ENCODE data around the gene MOB3B.
"Not testable (repeated sequence)": the region's sequence is repeated elsewhere in the genome, so short reads cannot be mapped to it uniquely, and the experiment has no call there.

Gene MOB3B

GRCh38 chr9:27441741-27442070, 87.9 kb downstream of the MOB3B start:
- no peak for DNase-seq

GRCh38 chr9:27440888-27441740, 88.5 kb downstream of the MOB3B start:
- DNase-seq: no peak

DNA sequence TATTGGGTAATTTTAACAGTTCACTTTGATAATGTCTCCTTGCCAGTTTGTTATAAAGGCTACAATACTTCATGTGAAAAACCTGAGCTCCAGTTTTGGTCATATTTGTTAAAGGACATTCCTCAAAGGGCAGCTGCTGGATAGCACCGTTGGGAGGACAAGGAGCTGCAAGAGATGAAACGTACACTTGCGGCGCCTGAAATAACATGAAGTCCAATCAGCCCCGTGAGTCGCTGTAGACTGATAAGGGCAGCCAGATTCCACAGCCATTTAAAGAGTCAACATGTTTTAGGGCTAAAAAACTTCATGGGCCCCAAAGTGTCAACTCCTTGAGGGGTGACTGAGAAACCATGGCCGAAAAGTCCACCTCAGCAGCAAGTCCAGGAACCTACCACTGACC, 91.1 kb downstream of the MOB3B start:
- DNase-seq: no peak

GRCh38 chr9:27437652-27438373, 91.8 kb downstream of the MOB3B start:
- no peak for DNase-seq

DNA sequence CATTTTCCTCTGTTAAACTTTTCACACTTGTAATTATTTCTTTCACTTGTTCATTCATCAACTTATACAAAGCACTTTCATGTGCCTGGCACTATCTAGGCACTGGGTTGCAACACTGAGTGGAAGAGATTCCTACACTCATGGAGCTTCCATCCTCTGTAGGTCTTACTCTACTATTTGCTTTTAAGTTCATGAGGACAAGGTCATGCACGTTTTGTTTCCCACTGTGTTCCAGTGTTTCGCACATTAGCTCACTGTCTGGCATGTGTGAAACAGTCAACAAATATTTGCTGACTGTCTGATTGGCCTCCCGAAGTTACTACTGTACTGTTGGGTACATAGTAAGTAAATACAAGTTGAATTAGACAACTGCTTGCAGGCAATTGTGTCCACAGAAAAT, 93.4 kb downstream of the MOB3B start:
- DNase-seq: no peak

- DNase-seq: no peak
These were observed 95.8 kb downstream of the MOB3B start for GRCh38 chr9:27433631-27434325.

- no peak for DNase-seq
These were observed 97.3 kb downstream of the MOB3B start for GRCh38 chr9:27432308-27432707.

DNA sequence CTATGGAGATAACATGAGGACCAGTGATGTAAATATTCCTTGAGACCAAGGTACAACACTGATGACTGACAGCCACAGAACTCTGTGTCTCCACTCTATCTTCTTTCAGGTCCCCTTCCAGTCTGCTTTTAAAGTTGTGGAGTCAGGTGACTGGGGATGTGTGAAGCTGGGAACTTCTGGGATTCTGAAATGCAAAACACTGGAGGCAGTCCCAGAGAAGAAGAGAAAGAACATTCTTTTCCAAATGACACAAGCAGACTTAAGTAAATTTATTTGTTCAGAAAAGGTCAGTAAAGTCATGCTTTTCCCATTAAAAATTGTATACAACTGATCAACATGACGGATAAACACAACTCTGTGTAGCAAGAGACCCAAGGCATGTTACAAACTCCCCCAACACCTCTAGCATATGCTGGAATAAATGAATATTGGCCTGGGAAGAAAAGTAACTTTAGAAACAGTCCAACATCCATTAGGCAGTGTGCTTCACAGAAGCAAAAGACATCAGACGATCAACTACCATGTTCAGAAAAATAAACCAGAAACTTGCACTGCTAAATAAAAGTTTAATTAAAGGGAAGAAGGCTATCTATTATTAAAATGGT, 98.0 kb downstream of the MOB3B start:
- no peak for DNase-seq

DNA sequence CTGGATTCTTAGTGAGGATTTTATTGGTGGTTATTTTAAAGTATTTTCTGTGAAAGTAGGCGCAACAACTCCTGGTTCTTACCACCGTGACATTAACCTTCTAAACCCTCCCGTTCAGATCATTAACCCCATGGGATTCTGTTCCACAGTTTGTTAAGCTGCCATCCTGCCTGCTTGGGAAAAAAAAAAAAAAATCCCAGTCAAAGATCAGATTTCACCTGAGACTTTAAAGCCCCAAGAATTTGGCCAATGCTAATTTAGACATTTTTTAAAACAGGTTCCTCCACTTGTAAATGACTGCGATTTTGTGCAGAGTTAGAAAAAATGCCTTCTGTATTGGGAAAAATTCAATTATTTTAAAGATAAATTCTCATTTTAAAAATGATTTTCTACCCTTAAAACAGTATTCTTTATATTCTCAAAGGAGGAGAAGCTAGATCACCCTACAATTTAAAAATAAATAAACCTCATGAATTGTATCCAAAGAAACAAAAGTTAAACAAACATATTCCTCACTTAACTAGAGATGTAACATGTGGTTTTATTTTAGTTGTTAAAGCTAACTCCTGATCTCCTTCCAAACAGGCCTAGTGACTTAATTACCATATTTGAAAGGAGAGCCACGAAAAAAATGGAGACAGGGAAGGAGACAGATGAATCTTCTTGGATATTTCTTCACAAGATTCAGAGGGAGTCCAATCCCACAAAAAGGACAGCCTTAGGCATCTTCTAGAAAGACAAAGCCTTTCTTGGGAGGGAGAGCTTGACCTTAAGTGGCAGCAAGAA, 98.7 kb downstream of the MOB3B start:
- DNase-seq: no peak

- DNase-seq: no peak
These were observed 99.7 kb downstream of the MOB3B start for GRCh38 chr9:27429917-27430316.

GRCh38 chr9:27429436-27429835, 100.2 kb downstream of the MOB3B start:
- no peak for DNase-seq

DNA sequence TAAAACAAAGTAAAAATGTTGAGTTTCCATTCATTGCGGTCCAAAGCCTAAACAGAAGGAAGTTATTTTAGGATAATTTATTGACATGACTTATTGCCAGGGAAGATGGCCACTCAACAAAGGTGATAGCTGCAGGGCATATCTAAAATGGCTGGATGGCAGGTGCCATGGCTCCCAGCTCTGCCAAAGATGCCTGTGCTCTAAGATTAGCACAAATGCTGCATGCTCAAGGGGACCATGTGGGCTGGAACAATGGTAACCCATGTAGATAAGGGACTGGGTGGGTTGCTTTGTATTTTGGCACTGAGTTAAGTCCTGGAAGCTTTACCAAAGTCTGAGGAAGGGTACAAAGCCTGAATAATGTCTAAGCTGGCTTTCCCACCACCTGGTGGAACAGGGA, 101.1 kb downstream of the MOB3B start:
- DNase-seq: no peak

DNA sequence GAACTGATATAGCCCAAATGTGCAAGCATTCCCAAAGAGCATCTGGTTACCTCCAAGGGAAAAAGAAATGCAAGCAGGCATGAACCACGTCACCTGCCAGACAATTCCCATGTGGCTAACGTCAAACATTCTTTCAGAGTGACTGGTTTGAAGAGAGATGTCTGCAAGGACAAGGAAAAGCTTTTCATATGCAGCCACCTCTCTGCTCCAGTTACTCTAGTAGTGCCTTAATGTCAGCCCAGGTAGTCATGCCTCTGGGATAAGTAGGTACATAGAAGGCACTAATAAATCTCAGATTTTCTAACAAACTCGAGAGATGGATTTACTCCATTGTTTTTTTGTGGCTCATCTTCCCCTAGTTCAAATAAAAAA, 102.4 kb downstream of the MOB3B start:
- no peak for DNase-seq

GRCh38 chr9:27426511-27427271, 102.9 kb downstream of the MOB3B start:
- DNase-seq: no peak

GRCh38 chr9:27425827-27426510, 103.6 kb downstream of the MOB3B start:
- DNase-seq: no peak

DNA sequence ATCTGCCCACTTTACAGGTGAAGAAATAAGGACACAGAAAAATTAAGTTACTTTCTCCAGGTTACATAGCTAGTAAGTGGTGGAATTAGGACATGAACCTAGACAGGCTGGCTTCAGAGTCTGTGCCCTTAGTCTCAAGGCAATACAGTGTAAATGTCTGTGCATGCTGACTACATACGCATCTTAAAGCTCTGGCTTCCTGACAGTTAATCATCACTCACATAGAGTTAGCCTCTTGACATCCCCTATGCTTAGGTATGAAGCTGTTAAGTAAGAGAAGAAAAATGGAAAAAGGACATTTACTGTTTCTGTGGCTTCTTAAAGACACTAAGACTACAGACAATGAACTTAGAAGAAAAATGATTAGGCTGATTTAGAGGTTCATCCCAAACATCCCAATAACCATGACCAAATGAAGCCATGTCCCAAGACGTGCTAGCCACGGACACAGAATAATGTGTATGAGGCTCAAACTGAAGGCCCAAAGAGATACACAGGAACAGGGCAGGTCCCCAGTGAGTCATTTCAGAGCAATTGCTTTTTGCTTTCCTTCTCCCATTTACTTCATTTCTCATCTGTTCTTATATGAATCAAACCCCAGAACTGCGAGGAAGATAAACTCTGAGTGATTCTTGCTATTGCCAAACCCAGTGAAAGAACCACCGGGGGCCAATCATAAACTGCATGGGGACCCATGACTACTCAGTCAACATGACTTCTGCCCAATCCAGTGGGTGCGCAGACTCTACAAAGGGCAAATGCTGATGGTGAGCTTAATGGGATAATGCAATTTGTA, 105.5 kb downstream of the MOB3B start:
- no peak for DNase-seq

- DNase-seq: no peak
These were observed 107.3 kb downstream of the MOB3B start for GRCh38 chr9:27422279-27422834.

GRCh38 chr9:27421577-27421976, 108.0 kb downstream of the MOB3B start:
- no peak for DNase-seq

DNA sequence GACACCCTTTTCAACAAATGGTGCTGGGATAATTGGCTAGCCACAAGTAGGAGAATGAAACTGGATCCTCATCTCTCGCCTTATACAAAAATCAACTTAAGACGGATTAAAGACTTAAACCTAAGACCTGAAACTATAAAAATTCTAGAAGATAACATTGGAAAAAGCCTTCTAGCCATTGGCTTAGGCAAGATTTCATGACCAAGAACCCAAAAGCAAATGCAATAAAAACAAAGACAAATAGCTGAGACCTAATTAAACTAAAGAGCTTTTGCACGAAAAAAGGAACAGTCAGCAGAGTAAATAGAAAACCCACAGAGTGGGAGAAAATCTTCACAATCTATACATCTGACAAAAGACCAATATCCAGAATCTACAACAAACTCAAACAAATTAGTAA, 110.1 kb downstream of the MOB3B start:
- not testable (repeated sequence) for DNase-seq

DNA sequence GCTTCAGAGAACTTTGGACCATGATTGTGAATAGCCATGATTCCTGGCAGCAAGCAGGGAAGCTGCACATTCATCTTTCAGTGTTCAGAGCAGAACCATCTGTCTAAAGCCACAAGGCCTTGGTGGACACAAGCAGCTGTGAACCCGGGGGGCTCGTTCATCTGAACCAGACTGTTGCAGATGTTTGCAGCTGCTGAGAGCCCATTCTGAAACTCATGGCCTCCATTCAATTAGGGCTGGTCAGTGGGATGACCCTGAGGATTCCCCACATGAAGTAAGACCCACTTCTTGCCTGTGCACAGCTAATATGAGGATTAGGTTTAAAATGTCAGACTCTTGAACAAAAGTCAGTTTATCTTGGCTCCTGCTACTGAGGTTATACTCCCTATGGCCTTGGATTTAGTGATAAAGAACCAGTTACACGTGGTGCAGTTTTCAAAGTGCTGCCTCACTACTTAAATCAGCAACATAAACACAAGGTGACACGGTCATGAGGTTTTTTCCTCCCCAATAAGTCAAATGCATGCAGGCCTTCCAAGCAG, 115.3 kb downstream of the MOB3B start:
- DNase-seq: no peak

All from CD4-positive, alpha-beta T cell treated with Interleukin-10 for 1 hour (primary cell).